Measurements from ENCODE around the gene GYPC.
"Not testable (repeated sequence)": the region's sequence is repeated elsewhere in the genome, so short reads cannot be mapped to it uniquely, and the experiment has no call there.

Gene GYPC

GRCh38 chr2:126664639-126665038 lies 8.7 kb downstream of the GYPC start:
- peak; percentile 33 for FAIRE-seq
- no peak for DNase-seq (ENCODE audit: insufficient read length, low spot score)

- FAIRE-seq, result no peak
Observed at GRCh38 chr2:126665483-126665882, 9.5 kb downstream of the GYPC start.

GRCh38 chr2:126668254-126668653 lies 12.3 kb downstream of the GYPC start:
- no peak for DNase-seq (ENCODE audit: insufficient read length, low spot score)
- no peak for FAIRE-seq

More at GRCh38 chr2:126665483-126665882, 9.5 kb downstream of the GYPC start:
- DNase-seq (ENCODE audit: insufficient read length, low spot score), result no peak

- FAIRE-seq, result no peak
Observed at GRCh38 chr2:126669772-126670171, 13.8 kb downstream of the GYPC start.

GRCh38 chr2:126671488-126671887 lies 15.5 kb downstream of the GYPC start:
- FAIRE-seq, result no peak
- DNase-seq (ENCODE audit: insufficient read length, low spot score), result no peak

More at GRCh38 chr2:126669772-126670171, 13.8 kb downstream of the GYPC start:
- no peak for DNase-seq (ENCODE audit: insufficient read length, low spot score)

- FAIRE-seq, result no peak
- no peak for DNase-seq (ENCODE audit: insufficient read length, low spot score)
Observed at GRCh38 chr2:126672980-126673605, 17.1 kb downstream of the GYPC start.

- FAIRE-seq (no peak), DNase-seq (ENCODE audit: insufficient read length, low spot score) (no peak)
Observed at GRCh38 chr2:126674075-126674744, 18.3 kb downstream of the GYPC start.

- no peak for FAIRE-seq
- no peak for DNase-seq (ENCODE audit: insufficient read length, low spot score)
Observed at GRCh38 chr2:126675637-126676036, 19.7 kb downstream of the GYPC start.

GRCh38 chr2:126676221-126677175 lies 20.5 kb downstream of the GYPC start:
- DNase-seq (ENCODE audit: insufficient read length, low spot score) (no peak), FAIRE-seq (no peak)

GRCh38 chr2:126677176-126677538 lies 21.2 kb downstream of the GYPC start:
- no peak for DNase-seq (ENCODE audit: insufficient read length, low spot score)
- no peak for FAIRE-seq

- DNase-seq (ENCODE audit: insufficient read length, low spot score), result no peak
- no peak for FAIRE-seq
Observed at GRCh38 chr2:126678269-126679065, 22.5 kb downstream of the GYPC start.

GRCh38 chr2:126679094-126679713 lies 23.2 kb downstream of the GYPC start:
- DNase-seq (ENCODE audit: insufficient read length, low spot score), result no peak
- no peak for FAIRE-seq

- FAIRE-seq, result no peak
- no peak for DNase-seq (ENCODE audit: insufficient read length, low spot score)
Observed at GRCh38 chr2:126681505-126681904, 25.5 kb downstream of the GYPC start.

GRCh38 chr2:126685629-126686028 lies 29.7 kb downstream of the GYPC start:
- FAIRE-seq (no peak), DNase-seq (ENCODE audit: insufficient read length, low spot score) (no peak)

- FAIRE-seq (no peak), DNase-seq (ENCODE audit: insufficient read length, low spot score) (no peak)
Observed at GRCh38 chr2:126686286-126686685, 30.3 kb downstream of the GYPC start.

- no peak for DNase-seq (ENCODE audit: insufficient read length, low spot score)
- no peak for FAIRE-seq
Observed at GRCh38 chr2:126686841-126687485, 31.0 kb downstream of the GYPC start.

GRCh38 chr2:126687503-126687902 lies 31.5 kb downstream of the GYPC start:
- no peak for FAIRE-seq
- DNase-seq (ENCODE audit: insufficient read length, low spot score), result no peak

- not testable (repeated sequence) for DNase-seq (ENCODE audit: insufficient read length, low spot score); FAIRE-seq
Observed at GRCh38 chr2:126688594-126688993, 32.6 kb downstream of the GYPC start.

GRCh38 chr2:126692241-126692640 lies 36.3 kb downstream of the GYPC start:
- not testable (repeated sequence) for DNase-seq (ENCODE audit: insufficient read length, low spot score); FAIRE-seq

Measured in GM19239 (cell line).